GM10266 (cell line): Measurements from ENCODE around the gene TM9SF4.

Source experiments
- DNase-seq: peaks from one replicate; pipeline ENCODE4 v3.0.0; 2012; ENCODE audit errors: extremely low spot score
- CTCF ChIP-seq: IDR thresholded peaks from 2 replicates; pipeline ENCODE4 v1.5.1; 2012; ENCODE audit warnings: mild to moderate bottlenecking, low read depth; ENCODE audit not compliant: control insufficient read depth, insufficient read depth; ENCODE audit errors: missing control alignments

The TM9SF4 gene

GRCh38 chr20:32158943-32159660, 49.6 kb downstream of the TM9SF4 start:
- DNase-seq = no peak
- TF ChIP-seq CTCF = no peak

GRCh38 chr20:32159766-32160221, 50.3 kb downstream of the TM9SF4 start:
- TF ChIP-seq CTCF = no peak
- no peak for DNase-seq

- no peak for TF ChIP-seq CTCF
- DNase-seq = no peak
Measured at GRCh38 chr20:32160341-32160740, 50.8 kb downstream of the TM9SF4 start.

GRCh38 chr20:32162351-32162750, 52.8 kb downstream of the TM9SF4 start:
- DNase-seq = no peak
- TF ChIP-seq CTCF = no peak

- DNase-seq = no peak
- no peak for TF ChIP-seq CTCF
Measured at GRCh38 chr20:32163951-32164350, 54.4 kb downstream of the TM9SF4 start.

GRCh38 chr20:32164984-32165735, 55.6 kb downstream of the TM9SF4 start:
- DNase-seq = no peak
- no peak for TF ChIP-seq CTCF
